ENCODE results near the gene SIL1.
"Not testable (repeated sequence)": the region's sequence is repeated elsewhere in the genome, so short reads cannot be mapped to it uniquely, and the experiment has no call there.

SIL1 gene

GRCh38 chr5:139199321-139199720 lies 1.2 kb upstream of the SIL1 start:
- no peak for DNase-seq

- no peak for DNase-seq
Observed at GRCh38 chr5:139196296-139196956, 1.7 kb downstream of the SIL1 start.

GRCh38 chr5:139194486-139194885 lies 3.7 kb downstream of the SIL1 start:
- no peak for DNase-seq

- no peak for DNase-seq
Observed at GRCh38 chr5:139193928-139194327, 4.2 kb downstream of the SIL1 start.

DNA sequence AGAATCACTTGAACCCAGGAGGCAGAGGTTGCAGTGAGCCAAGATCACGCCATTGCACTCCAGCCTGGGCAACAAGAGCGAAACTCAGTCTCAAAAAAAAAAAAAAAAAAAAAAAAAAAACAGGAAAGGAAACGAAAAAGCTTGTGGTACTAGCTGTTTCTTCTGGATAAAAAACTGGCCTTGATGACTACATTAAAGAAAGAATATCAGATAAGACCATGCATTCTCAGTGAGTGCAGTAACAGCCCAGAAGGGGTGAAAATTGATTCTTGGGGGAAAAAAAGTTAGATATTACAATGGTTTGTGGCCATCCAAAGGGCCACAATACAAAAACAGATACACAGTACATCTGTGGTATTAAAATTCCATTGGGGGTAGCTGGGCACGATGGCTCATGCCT lies 5.3 kb downstream of the SIL1 start:
- not testable (repeated sequence) for DNase-seq

DNA sequence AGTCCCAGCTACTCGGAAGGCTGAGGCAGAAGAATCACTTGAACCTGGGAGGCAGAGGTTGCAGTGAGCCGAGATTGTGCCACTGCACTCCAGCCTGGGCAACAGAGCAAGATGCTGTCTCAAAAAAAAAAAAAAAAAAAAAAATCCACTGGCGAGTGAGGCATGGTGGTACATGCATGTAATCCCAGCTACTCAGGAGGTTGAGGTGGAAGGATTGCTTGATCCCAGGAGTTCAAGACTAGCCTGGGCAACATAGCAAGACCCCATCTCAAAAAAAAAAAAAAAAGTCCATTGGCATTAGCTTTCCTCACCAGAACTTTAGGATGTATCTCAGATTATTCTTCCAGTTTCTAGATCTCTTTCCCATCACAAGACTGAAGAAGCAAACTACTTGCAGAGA lies 6.2 kb downstream of the SIL1 start:
- DNase-seq: not testable (repeated sequence)

DNA sequence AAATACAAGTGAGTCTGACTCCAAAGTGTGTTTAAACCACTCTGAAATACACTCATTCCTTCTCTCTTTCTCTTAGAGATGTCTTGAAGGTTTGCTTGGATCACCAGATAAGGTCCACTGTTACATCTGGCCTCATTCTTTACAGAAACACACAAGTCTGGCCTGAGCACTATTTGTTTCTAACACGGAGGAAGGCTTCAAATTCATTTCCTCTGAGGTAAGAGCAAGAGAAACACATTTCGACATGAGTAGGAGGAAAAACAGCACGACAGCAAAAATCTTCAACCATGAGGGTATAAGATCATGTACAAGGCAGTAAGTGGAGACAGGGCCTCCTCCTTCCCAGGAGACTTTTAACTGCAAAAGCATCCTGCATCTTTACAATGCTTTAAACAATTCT lies 8.0 kb downstream of the SIL1 start:
- no peak for DNase-seq

DNA sequence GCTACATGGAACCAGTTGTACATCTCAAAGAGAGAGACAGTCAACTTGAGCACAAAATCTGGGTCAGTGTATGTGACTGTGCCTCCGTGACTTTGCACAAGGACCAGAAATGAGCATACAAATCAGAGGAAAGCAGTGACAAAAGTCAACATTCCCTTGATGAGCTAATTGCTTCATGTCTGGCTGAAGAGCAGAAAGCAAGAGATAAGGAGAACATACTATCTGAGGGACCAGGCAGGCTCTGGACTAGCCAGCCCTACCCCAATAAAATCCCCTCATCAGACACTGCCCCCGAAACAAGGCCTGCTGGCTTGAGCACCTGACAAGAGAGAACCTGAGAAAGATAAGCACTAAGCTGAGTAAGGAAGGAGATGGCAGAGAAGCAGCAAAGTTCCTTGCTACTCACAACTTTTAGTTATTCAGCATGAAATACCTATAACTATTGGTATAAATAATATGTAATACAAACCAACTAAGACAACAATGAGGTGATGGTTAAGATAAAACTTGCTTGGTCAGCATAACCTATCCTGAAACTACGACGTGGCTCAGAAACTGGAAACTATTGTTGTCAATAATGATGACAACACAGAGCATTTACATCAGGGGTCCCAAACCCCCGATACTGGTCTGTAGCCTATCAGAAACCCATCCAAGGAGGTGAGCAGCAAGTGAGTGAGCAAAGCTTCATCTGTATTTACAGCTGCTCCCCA lies 9.5 kb downstream of the SIL1 start:
- no peak for DNase-seq

- DNase-seq: no peak
Observed at GRCh38 chr5:139186752-139187326, 11.3 kb downstream of the SIL1 start.

DNA sequence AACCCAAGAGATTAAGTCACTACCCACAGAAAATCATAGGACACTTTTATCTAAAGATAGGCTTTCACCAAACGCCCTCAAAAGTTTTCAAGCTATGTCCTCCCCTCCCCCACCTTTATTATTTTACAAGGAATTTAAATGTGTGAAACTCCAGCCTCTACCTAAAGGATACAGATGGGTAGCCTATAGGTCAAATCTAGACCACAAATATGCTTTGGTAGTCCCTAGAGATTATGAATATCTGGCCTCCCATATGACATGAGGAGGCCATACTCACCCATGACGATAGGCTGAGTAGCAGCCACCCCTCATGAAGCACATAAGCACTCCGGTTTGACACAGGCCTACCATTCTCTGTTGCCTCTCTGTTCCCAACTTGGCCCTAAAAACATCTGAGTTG lies 11.9 kb downstream of the SIL1 start:
- DNase-seq: no peak

GRCh38 chr5:139185589-139185988 lies 12.6 kb downstream of the SIL1 start:
- no peak for DNase-seq

- DNase-seq: no peak
Observed at GRCh38 chr5:139183502-139183901, 14.7 kb downstream of the SIL1 start.

- DNase-seq: no peak
Observed at GRCh38 chr5:139182528-139183296, 15.5 kb downstream of the SIL1 start.

GRCh38 chr5:139181835-139182452 lies 16.2 kb downstream of the SIL1 start:
- no peak for DNase-seq

DNA sequence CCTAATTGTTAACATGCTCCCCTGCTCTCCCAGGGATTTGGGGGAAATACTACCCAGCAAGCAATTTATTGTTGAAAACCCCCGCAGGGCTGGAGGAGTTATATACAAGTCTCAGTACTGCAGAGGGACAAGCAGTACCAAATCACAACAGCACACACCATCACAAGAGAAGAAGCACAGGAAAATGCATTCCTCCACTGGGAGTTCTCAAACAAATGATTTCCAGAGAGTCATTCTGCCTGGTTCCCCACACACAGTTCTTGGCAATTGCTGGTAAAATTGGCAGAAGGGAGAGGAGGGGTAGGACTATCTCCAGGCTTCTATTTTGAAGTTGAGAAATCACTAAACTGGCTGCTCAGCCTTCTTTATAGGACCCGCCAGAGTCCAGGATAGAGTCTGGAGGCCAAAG lies 16.8 kb downstream of the SIL1 start:
- no peak for DNase-seq

- no peak for DNase-seq
Observed at GRCh38 chr5:139180850-139181249, 17.3 kb downstream of the SIL1 start.

GRCh38 chr5:139179778-139180513 lies 18.2 kb downstream of the SIL1 start:
- DNase-seq: not testable (repeated sequence)

DNA sequence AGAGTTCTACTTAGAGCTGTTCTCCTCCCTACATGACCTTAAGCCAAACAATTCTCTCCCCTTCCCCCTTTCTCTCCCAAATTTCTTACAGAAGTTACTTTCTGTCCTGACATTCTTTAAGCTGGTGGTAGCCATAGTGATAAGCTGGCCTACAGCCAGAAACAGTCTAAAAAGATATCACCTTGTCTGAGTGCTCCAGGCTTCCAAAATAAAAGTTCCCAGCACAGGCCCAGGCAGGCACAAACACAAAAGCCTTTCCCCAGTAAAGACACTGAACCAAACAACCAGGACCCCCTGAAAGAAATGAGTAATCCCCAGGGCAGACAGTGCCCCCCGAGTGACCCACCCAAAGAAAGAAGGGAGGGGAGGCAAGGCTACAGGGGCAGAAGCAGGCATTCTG lies 19.2 kb downstream of the SIL1 start:
- no peak for DNase-seq

GRCh38 chr5:139178589-139178917 lies 19.6 kb downstream of the SIL1 start:
- no peak for DNase-seq

GRCh38 chr5:139177809-139178588 lies 20.2 kb downstream of the SIL1 start:
- DNase-seq: no peak

DNA sequence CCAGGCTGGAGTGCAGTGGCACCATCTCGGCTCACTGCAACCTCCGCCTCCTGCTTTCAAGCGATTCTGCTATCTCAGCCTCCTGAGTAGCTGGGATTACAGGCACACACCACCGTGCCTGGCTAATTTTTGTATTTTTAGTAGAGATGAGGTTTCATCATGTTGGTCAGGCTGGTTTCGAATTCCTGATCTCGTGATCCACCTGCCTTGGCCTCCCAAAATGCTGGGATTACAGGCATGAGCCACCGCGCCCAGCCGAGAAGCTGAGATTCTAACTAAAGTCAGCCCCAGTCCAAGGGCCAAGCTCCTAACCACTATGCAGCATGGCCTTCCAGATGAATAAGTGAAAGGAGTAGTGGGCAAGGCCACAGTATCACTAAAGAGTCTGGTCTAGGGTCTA lies 20.9 kb downstream of the SIL1 start:
- not testable (repeated sequence) for DNase-seq

DNA sequence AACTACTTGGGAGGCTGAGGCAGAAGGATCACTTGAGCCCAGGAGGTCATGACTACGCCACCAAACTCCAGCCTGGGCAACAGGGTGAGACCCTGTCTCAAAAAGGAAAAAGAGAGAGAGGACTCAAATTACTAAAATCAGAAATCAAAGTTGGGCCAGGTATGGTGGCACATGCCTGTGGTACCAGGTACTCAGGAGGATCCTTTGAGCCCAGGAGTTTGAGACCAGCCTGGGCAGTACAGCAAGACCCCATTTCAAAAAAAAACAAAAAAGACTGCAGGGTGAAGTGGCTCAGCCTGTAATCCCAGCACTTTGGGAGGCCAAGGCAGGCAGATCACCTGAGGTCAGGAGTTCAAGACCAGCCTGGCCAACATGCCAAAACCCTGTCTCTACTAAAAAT lies 23.8 kb downstream of the SIL1 start:
- not testable (repeated sequence) for DNase-seq
